Mesenchymal stem cell (in vitro differentiated cells and primary cell): ENCODE measurements around the gene ARFGAP3.

ENCODE experiments used
- DNase-seq: peaks from one replicate; pipeline ENCODE4 v3.0.0-alpha.2; 2013
- H2AFZ ChIP-seq: one replicate; pipeline ENCODE4 v1.6.1; 2013; ENCODE audit warnings: low read depth, mild to moderate bottlenecking, control low read depth, inconsistent platforms, low read length, moderate library complexity
- H2AK5ac ChIP-seq: 2 replicates; pipeline ENCODE4 v1.6.1; 2013; ENCODE audit warnings: low read length, moderate library complexity, mild to moderate bottlenecking, inconsistent platforms; ENCODE audit not compliant: severe bottlenecking
- H2BK120ac ChIP-seq: one replicate; pipeline ENCODE4 v1.6.1; 2013; ENCODE audit warnings: low read depth, mild to moderate bottlenecking, inconsistent platforms, low read length, moderate library complexity
- H2BK12ac ChIP-seq, 2 experiments: one replicate each; pipeline ENCODE4 v1.6.1; 2013; ENCODE audit warnings: inconsistent platforms in 2 of 2, low read length in 2 of 2, mild to moderate bottlenecking in 2 of 2, moderate library complexity in 2 of 2, control low read depth in 1 of 2
- H2BK15ac ChIP-seq: one replicate; pipeline ENCODE4 v1.6.1; 2013; ENCODE audit warnings: mild to moderate bottlenecking, low read depth, inconsistent platforms; ENCODE audit not compliant: poor library complexity, severe bottlenecking
- H2BK5ac ChIP-seq: 2 replicates; pipeline ENCODE4 v1.6.1; 2013; ENCODE audit warnings: low read depth, mild to moderate bottlenecking, low read length, control low read depth, inconsistent platforms; ENCODE audit not compliant: poor library complexity, severe bottlenecking
- H3K14ac ChIP-seq, 2 experiments: one replicate each; pipeline ENCODE4 v1.6.1; 2013; ENCODE audit warnings: inconsistent platforms in 2 of 2, low read length in 2 of 2, control low read depth in 1 of 2, mild to moderate bottlenecking in 1 of 2, moderate library complexity in 1 of 2
- H3K18ac ChIP-seq, 2 experiments: one replicate each; pipeline ENCODE4 v1.6.1; 2013; ENCODE audit warnings: inconsistent platforms in 2 of 2, low read length in 2 of 2, control low read depth in 1 of 2, low read depth in 1 of 2, mild to moderate bottlenecking in 1 of 2
- H3K23ac ChIP-seq, 2 experiments: one replicate each; pipeline ENCODE4 v1.6.1; 2013; ENCODE audit warnings: inconsistent platforms in 2 of 2, low read length in 2 of 2, mild to moderate bottlenecking in 2 of 2, moderate library complexity in 2 of 2, control low read depth in 1 of 2
- H3K27ac ChIP-seq: 2 replicates; pipeline ENCODE4 v1.5.1; 2013; ENCODE audit warnings: mild to moderate bottlenecking, moderate library complexity, low read length, control low read depth, inconsistent platforms; ENCODE audit not compliant: poor library complexity, severe bottlenecking
- H3K27me3 ChIP-seq, 2 experiments: 2 replicates each; pipeline versions ENCODE4 v1.6.1 to v1.7.0; 2013; ENCODE audit warnings: low read length in 2 of 2, mild to moderate bottlenecking in 2 of 2, moderate library complexity in 2 of 2, control low read depth in 1 of 2, inconsistent platforms in 1 of 2; ENCODE audit not compliant: control insufficient read depth in 1 of 2, insufficient read depth in 1 of 2
- H3K36me3 ChIP-seq, 2 experiments: 2 replicates each; pipeline versions ENCODE4 v1.6.1 to v1.7.0; 2013; ENCODE audit warnings: low read length in 2 of 2, control low read depth in 1 of 2, inconsistent platforms in 1 of 2, low read depth in 1 of 2, mild to moderate bottlenecking in 1 of 2; ENCODE audit not compliant: insufficient read depth in 2 of 2, control insufficient read depth in 1 of 2
- H3K4ac ChIP-seq, 2 experiments: one replicate each; pipeline ENCODE4 v1.6.1; 2013; ENCODE audit warnings: inconsistent platforms in 2 of 2, low read length in 2 of 2, mild to moderate bottlenecking in 2 of 2, moderate library complexity in 2 of 2, control low read depth in 1 of 2, low read depth in 1 of 2
- H3K4me1 ChIP-seq: 2 replicates; pipeline ENCODE4 v1.6.1; 2013; ENCODE audit warnings: low read depth, low read length, control low read depth; ENCODE audit not compliant: control insufficient read depth, insufficient read depth
- H3K4me2 ChIP-seq: 2 replicates; pipeline ENCODE4 v1.6.1; 2013; ENCODE audit warnings: low read length, mild to moderate bottlenecking, inconsistent platforms; ENCODE audit not compliant: poor library complexity, severe bottlenecking
- H3K4me3 ChIP-seq, 2 experiments: 2 replicates each; pipeline versions ENCODE4 v1.5.1 to v1.7.0; 2013; ENCODE audit warnings: low read length in 2 of 2, mild to moderate bottlenecking in 2 of 2, control low read depth in 1 of 2, low read depth in 1 of 2; ENCODE audit not compliant: insufficient read depth in 1 of 2
- H3K79me1 ChIP-seq: replicated peaks from 2 replicates; pipeline ENCODE4 v1.6.1; 2013; ENCODE audit warnings: mild to moderate bottlenecking, control low read depth, low read length, inconsistent platforms; ENCODE audit not compliant: poor library complexity, severe bottlenecking
- H3K9ac ChIP-seq: 2 replicates; pipeline ENCODE4 v1.7.0; 2013; ENCODE audit warnings: mild to moderate bottlenecking, low read length, moderate library complexity
- H3K9me3 ChIP-seq: 2 replicates; pipeline ENCODE4 v1.7.0; 2013; ENCODE audit warnings: mild to moderate bottlenecking, low read length; ENCODE audit not compliant: control insufficient read depth
- H4K8ac ChIP-seq: one replicate; pipeline ENCODE4 v1.6.1; 2013; ENCODE audit warnings: inconsistent platforms, mild to moderate bottlenecking, low read length, moderate library complexity
- H4K91ac ChIP-seq: one replicate; pipeline ENCODE4 v1.6.1; 2013; ENCODE audit warnings: mild to moderate bottlenecking, low read length, inconsistent platforms
- WGBS: methylation state at CpG from one replicate; pipeline ENCODE4 v1.1.7; 2013; ENCODE audit warnings: mixed read lengths; 5-methylcytosine and 5-hydroxymethylcytosine counted together

ARFGAP3 gene

DNA sequence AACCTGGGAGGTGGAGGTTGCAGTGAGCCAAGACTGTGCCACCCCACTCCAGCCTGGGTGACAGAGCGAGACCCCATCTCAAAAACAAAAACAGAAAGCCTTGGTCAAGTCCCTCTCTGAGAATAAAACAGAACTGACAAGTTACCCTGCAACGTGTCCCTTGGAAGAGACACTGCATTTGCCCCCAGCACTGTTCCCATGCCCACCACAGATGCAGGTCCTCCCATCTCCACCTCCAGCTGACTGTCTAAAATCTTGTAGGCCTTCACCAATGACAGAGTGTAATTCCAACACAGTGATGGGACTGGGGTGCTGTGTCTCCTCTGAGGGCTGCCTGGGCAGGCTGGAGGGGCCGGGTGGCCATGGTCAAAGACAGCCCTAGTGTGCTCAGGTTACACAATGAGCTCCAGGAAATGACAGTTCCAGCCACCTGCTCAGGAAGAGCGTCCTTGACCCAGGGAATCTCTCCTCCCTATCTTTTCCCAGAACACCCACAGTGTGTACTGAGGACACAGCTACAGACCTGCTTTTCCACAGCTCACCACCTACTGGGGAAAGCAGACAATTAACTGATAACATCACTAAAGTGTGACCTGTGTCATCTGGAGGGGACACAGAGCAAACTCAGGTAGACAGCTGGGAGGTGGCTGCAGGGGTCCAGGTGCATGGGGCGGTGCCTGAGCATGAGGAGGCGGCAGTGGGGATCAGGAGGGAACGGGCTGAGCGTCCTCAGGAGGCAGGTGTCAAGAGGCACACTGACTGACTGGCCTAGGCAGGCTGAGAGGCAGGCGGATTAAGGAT, 56.4 kb downstream of the ARFGAP3 start:
- H2BK120ac ChIP-seq: no peak overlapping the region
- DNase-seq: no peak
- no peak overlapping the region for H3K4me2 ChIP-seq
- H2AFZ ChIP-seq: no peak overlapping the region
- no peak overlapping the region for H3K27ac ChIP-seq
- H3K23ac ChIP-seq: no peak overlapping the region
- peaks cover 32% of the 10 kb centered on the region for H3K79me1 ChIP-seq
- no peak overlapping the region for H3K9ac ChIP-seq
- no peaks in the 10 kb centered on the region for H3K27me3 ChIP-seq
- no peaks in the 10 kb centered on the region for H3K9me3 ChIP-seq
- H3K14ac ChIP-seq: no peak overlapping the region
- H4K8ac ChIP-seq: no peak overlapping the region
- H3K36me3 ChIP-seq: peaks cover 72 to 81% of the 10 kb centered on the region in 2 experiments
- H2AK5ac ChIP-seq: no peak overlapping the region
- no peak overlapping the region for H3K18ac ChIP-seq
- no peak overlapping the region for H2BK15ac ChIP-seq
- H3K4me3 ChIP-seq: no peak overlapping the region
- H3K4ac ChIP-seq: no peak overlapping the region
- H3K4me1 ChIP-seq: peaks cover 9% of the 10 kb centered on the region
- WGBS: 91% methylated on average over 9 of the region's 9 CpGs
- H2BK12ac ChIP-seq: no peak overlapping the region
- H2BK5ac ChIP-seq: no peak overlapping the region
- H4K91ac ChIP-seq: peak overlapping the region; percentile 31

DNA sequence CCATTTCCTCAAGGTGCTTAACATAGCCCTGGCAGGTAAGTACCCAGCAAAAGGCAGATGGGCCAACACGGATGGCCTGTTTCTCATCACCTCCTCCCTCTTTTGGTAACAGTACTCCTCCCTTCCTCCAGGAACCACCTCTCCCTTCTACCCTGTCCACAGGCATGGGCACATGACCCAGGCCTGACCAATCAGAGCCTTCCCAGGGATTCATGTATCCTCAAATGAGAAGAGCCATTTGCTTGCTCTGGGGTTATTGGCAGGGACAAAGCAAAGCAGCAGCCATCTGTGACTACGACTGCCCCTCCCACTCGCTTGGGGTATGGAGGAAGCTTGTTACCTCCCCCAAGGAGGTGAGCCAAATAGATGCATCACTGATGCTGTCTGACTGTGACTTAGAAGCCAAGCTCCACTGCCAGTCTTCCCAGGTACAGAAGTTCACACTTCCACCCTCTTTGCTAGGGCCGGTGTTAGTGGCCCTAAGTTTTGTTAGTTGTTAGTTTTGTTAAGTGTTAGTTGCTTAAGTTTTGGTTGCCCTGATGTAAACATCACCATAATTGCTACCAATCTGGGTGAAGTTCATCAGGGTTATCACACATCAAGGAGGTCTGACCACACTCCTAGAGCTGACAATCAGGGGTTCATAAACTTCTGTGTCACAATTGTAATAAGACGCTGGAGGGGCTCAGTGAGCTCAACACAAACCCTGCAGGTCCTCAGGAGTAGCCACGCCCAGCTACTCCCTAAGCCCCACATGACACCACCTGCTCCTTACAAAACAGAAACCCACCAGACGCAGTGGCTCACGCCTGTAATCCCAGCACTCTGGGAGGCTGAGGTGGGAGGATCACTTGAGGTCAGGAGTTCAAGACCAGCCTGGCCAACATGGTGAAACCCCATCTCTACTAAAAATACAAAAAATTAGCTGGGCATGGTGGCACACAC, 57.3 kb downstream of the ARFGAP3 start:
- no peak overlapping the region for H3K4me2 ChIP-seq
- H3K23ac ChIP-seq: peak overlapping the region in 1 of 2 experiments; percentile 42
- H3K27ac ChIP-seq: no peak overlapping the region
- H3K4ac ChIP-seq: peak overlapping the region in 1 of 2 experiments; percentile 24
- no peak overlapping the region for H3K14ac ChIP-seq
- no peak overlapping the region for H3K9ac ChIP-seq
- H4K91ac ChIP-seq: no peak overlapping the region
- no peaks in the 10 kb centered on the region for H3K9me3 ChIP-seq
- peaks cover 72 to 79% of the 10 kb centered on the region in 2 experiments for H3K36me3 ChIP-seq
- no peak overlapping the region for H3K18ac ChIP-seq
- WGBS: 87% methylated on average over 7 of the region's 8 CpGs
- H2BK12ac ChIP-seq: no peak overlapping the region
- H2BK15ac ChIP-seq: no peak overlapping the region
- DNase-seq: no peak
- no peak overlapping the region for H4K8ac ChIP-seq
- no peaks in the 10 kb centered on the region for H3K27me3 ChIP-seq
- no peak overlapping the region for H2BK5ac ChIP-seq
- H2AFZ ChIP-seq: no peak overlapping the region
- no peak overlapping the region for H2BK120ac ChIP-seq
- H2AK5ac ChIP-seq: no peak overlapping the region
- no peak overlapping the region for H3K4me3 ChIP-seq
- peaks cover 2% of the 10 kb centered on the region for H3K4me1 ChIP-seq
- H3K79me1 ChIP-seq: peaks cover 32% of the 10 kb centered on the region

DNA sequence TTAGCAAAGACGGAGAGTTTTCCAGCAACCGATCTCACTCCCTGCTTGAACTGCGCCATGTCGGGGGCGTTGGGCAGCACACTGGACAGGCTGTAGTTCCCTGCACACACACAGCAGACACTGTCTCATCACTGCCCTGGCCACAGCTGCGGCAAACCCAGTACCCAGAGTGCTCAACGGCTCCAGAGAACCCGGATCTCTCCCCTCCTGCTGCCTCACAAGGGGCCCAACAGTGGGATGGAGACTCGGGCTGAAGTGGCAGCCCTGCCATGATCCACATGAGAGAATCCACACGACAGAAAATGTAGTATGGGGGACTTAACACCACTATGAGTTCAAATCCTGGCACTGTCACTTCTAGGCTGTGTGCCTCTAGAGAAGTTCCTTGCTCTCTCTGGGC, 58.0 kb downstream of the ARFGAP3 start:
- Histone ChIP-seq H3K9me3 (no peaks in the 10 kb centered on the region), H2BK15ac (no peak overlapping the region), H4K8ac (no peak overlapping the region), H3K18ac (no peak overlapping the region), H2AK5ac (no peak overlapping the region), H3K4me2 (no peak overlapping the region), H2BK5ac (no peak overlapping the region), H3K4me3 (no peak overlapping the region), H2AFZ (no peak overlapping the region), H3K4me1 (peaks cover 2% of the 10 kb centered on the region), H2BK12ac (no peak overlapping the region), H3K27me3 (no peaks in the 10 kb centered on the region), H3K36me3 (peaks cover 75 to 79% of the 10 kb centered on the region in 2 experiments), H3K9ac (no peak overlapping the region), H3K27ac (no peak overlapping the region), H4K91ac (no peak overlapping the region), H3K4ac (peak overlapping the region in 1 of 2 experiments; percentile 24), H2BK120ac (no peak overlapping the region), H3K14ac (no peak overlapping the region), H3K23ac (no peak overlapping the region), H3K79me1 (peaks cover 32% of the 10 kb centered on the region)
- WGBS: 95% methylated on average over 10 of the region's 10 CpGs
- no peak for DNase-seq

DNA sequence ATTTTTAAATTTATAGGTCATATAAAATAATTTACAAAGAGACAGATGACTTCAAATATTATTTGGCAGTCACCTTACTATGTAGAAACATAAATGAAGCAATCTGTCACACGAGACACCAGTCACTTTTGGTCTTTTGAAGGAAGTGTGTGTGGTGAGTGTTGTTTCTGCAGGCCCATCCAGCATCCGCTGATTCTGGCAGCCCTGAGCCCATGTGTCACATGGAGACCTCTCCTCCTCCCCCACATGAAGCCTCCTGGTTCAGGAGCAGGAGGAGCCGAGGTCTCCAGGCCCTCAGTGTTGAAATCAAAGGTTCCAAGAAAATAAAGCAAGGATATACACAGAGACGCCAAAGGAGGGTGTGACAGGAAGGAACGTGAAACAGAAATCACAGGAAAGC, 60.1 kb downstream of the ARFGAP3 start:
- Histone ChIP-seq H3K9ac (no peak overlapping the region), H2AK5ac (no peak overlapping the region)
- 74% methylated on average over 3 of the region's 5 CpGs for WGBS

More for the DNA sequence above, 60.1 kb downstream of the ARFGAP3 start:
- no peak overlapping the region for H2AFZ ChIP-seq
- no peak overlapping the region for H3K27ac ChIP-seq
- H3K4me1 ChIP-seq: peaks cover 2% of the 10 kb centered on the region
- no peak overlapping the region for H2BK5ac ChIP-seq
- no peak overlapping the region for H4K91ac ChIP-seq
- H3K4ac ChIP-seq: no peak overlapping the region
- H3K27me3 ChIP-seq: no peaks in the 10 kb centered on the region
- no peak overlapping the region for H3K4me3 ChIP-seq
- no peak overlapping the region for H2BK15ac ChIP-seq
- no peaks in the 10 kb centered on the region for H3K9me3 ChIP-seq
- H3K18ac ChIP-seq: no peak overlapping the region
- H3K14ac ChIP-seq: no peak overlapping the region
- no peak overlapping the region for H4K8ac ChIP-seq
- H2BK120ac ChIP-seq: no peak overlapping the region
- peaks cover 68 to 85% of the 10 kb centered on the region in 2 experiments for H3K36me3 ChIP-seq
- H3K4me2 ChIP-seq: no peak overlapping the region
- H3K23ac ChIP-seq: no peak overlapping the region
- no peak for DNase-seq
- H2BK12ac ChIP-seq: no peak overlapping the region
- peaks cover 29% of the 10 kb centered on the region for H3K79me1 ChIP-seq
